GM23248 (cell line): ENCODE data around the gene SYF2. TPM values are rescaled to one million over a fixed set of nuclear protein-coding genes. Genes with fewer than 3 reads are reported as not detected.

Experiments used
- DNase-seq: peaks from one replicate; pipeline ENCODE4 v3.0.0-alpha.2; 2015
- H2AFZ ChIP-seq: fragments of 200-600 bp; sonication (generic); 2 replicates; pipeline ENCODE4 v1.6.1; 2016; ENCODE audit warnings: antibody characterized with exemption
- H3F3A ChIP-seq: fragments of 200-600 bp; sonication (generic); 2 replicates; pipeline ENCODE4 v1.6.1; 2016; ENCODE audit warnings: mild to moderate bottlenecking, antibody characterized with exemption, mixed run types; ENCODE audit not compliant: insufficient read depth
- H3K27ac ChIP-seq: fragments of 200-600 bp; sonication (generic); 2 replicates; pipeline ENCODE4 v1.5.1; 2016; ENCODE audit warnings: mild to moderate bottlenecking
- H3K27me3 ChIP-seq: fragments of 200-600 bp; sonication (generic); replicated peaks from 2 replicates; pipeline ENCODE4 v1.6.1; 2016; ENCODE audit warnings: mild to moderate bottlenecking; ENCODE audit not compliant: insufficient read depth
- H3K36me3 ChIP-seq: fragments of 200-600 bp; sonication (generic); 2 replicates; pipeline ENCODE4 v1.6.1; 2016; ENCODE audit warnings: low read depth, mild to moderate bottlenecking
- H3K4me1 ChIP-seq: fragments of 200-600 bp; sonication (generic); 2 replicates; pipeline ENCODE4 v1.6.1; 2016; ENCODE audit warnings: mild to moderate bottlenecking; ENCODE audit not compliant: insufficient read depth
- H3K4me2 ChIP-seq: fragments of 200-600 bp; sonication (generic); one replicate; pipeline ENCODE4 v1.6.1; 2016; ENCODE audit warnings: mild to moderate bottlenecking; ENCODE audit not compliant: unreplicated experiment
- H3K4me3 ChIP-seq: fragments of 200-600 bp; sonication (generic); 2 replicates; pipeline ENCODE4 v1.5.1; 2016; ENCODE audit warnings: mild to moderate bottlenecking
- H3K79me2 ChIP-seq: fragments of 200-600 bp; sonication (generic); 2 replicates; pipeline ENCODE4 v1.6.1; 2016; ENCODE audit warnings: mild to moderate bottlenecking; ENCODE audit not compliant: insufficient read depth
- H3K9ac ChIP-seq: fragments of 200-600 bp; sonication (generic); 2 replicates; pipeline ENCODE4 v1.6.1; 2016; ENCODE audit warnings: mild to moderate bottlenecking
- H3K9me2 ChIP-seq: fragments of 200-600 bp; sonication (generic); 2 replicates; pipeline ENCODE4 v1.6.1; 2016; ENCODE audit warnings: mixed run types, mild to moderate bottlenecking, moderate library complexity; ENCODE audit not compliant: insufficient read depth
- H3K9me3 ChIP-seq: fragments of 200-600 bp; sonication (generic); one replicate; pipeline ENCODE4 v1.6.1; 2017; ENCODE audit warnings: low read depth
- H4K20me1 ChIP-seq: fragments of 200-600 bp; sonication (generic); 2 replicates; pipeline ENCODE4 v1.6.0; 2016; ENCODE audit not compliant: insufficient read depth
- EZH2 ChIP-seq: fragments of 200-600 bp; sonication (generic); IDR thresholded peaks from 2 replicates; pipeline ENCODE4 v1.6.1; 2018; ENCODE audit warnings: antibody characterized with exemption, mild to moderate bottlenecking; ENCODE audit not compliant: insufficient read depth, poor library complexity, severe bottlenecking
- EZH2phosphoT487 ChIP-seq: fragments of 200-600 bp; sonication (generic); IDR thresholded peaks from 2 replicates; pipeline ENCODE4 v1.6.1; 2018; ENCODE audit warnings: antibody characterized with exemption, moderate library complexity, mild to moderate bottlenecking, low read depth; ENCODE audit not compliant: insufficient read depth
- WGBS, 2 experiments: methylation state at CpG; one replicate each; pipeline ENCODE4 v1.1.6; 2015 to 2017; ENCODE audit warnings: low lambda C conversion rate in 2 of 2, low coverage in 1 of 2; ENCODE audit errors: missing lambda C conversion rate in 2 of 2; 5-methylcytosine and 5-hydroxymethylcytosine counted together
- in situ Hi-C: fragments of 300-500 bp; cut with MboI; formaldehyde crosslinking; loops from 2 replicates; pipeline ENCODE4 v1.15.0; 2020
- polyA plus RNA-seq: library from polyadenylated mRNA; unstranded; fragments of >200 nt; fragmentation: Nextera tagmentation; extraction: Ambion mirVana; gene quantifications from 2 replicates; pipeline ENCODE4 v1.2.1, GENCODE V29; 2016
- total RNA-seq: library from RNA; depleted of rRNA; stranded (reverse); fragments of >200 nt; shearing (Covaris generic); gene quantifications from 2 replicates; pipeline ENCODE4 v1.2.3, GENCODE V29; 2014

SYF2 gene
- total and polyA plus RNA-seq, 2 experiments from 2014 or later: 40.5 to 50.3 TPM

DNA sequence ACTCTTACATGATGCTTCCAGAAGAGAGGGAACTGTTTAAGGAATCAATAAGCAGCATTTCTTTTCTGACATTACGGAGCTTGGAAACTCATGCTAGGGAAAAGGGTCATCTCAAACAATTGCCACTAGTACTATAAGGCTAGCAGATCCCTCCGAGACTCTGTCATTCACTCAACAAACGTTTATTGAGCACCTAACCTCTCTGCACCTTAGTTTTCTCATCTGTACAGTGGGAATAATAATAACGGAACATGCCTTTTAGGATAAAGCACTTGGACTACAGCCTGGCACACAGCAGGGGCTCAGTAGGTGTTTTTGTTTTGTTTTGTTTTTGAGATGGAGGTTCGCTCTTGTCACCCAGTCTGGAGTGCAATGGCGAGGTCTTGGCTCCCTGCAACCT lies 51.3 kb downstream of the SYF2 start:
- Histone ChIP-seq H3K9ac (no peak overlapping the region), H3F3A (no peaks in the 10 kb centered on the region)

DNA sequence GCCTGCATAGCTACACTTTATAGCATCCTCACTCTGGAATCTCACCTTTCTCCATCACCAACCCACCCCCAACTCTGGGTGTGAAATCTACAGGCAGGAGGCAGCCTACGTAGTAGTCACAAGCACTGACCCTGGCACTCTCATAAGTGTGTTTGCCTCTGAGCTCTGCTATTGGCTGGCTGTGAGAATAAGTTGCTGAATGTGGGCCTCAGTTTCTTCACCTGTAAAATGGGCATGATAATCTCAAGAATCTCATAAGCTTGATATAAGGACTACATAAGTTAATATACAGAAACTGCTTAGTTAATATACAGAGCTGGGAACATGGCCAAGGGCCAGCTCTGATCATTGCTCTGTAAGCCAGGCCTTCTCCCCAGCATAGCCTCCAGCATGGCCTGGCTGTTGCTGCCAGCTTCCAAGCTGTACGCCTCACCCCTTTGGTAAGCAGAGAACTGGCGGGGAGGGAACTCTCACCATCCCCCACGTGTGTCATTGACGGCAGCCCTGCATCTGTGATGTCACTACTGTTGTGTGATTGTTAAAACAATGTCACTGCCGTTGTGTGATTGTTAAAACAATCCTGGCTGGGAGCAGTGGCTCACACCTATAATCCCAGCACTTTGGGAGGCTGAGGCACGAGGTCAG lies 53.3 kb downstream of the SYF2 start:
- DNase-seq: no peak
- Histone ChIP-seq H3K79me2 (no peaks in the 10 kb centered on the region), H2AFZ (no peak overlapping the region), H3K4me1 (no peaks in the 10 kb centered on the region), H3K27me3 (no peaks in the 10 kb centered on the region), H3K27ac (no peak overlapping the region), H4K20me1 (no peaks in the 10 kb centered on the region), H3K9me3 (no peaks in the 10 kb centered on the region), H3K4me2 (no peak overlapping the region), H3K9me2 (no peaks in the 10 kb centered on the region), H3F3A (no peaks in the 10 kb centered on the region), H3K4me3 (no peak overlapping the region), H3K36me3 (no peaks in the 10 kb centered on the region), H3K9ac (no peak overlapping the region)
- 47 to 54% methylated on average over 7 of the region's 7 CpGs for WGBS, 2 experiments
- in situ Hi-C loops: no loop called here
- no peak for TF ChIP-seq EZH2phosphoT487
- no peak for TF ChIP-seq EZH2

More for the DNA sequence above, 51.3 kb downstream of the SYF2 start:
- no peaks in the 10 kb centered on the region for H3K79me2 ChIP-seq
- TF ChIP-seq EZH2phosphoT487: no peak
- no peak for TF ChIP-seq EZH2
- no peaks in the 10 kb centered on the region for H3K36me3 ChIP-seq
- no peak overlapping the region for H2AFZ ChIP-seq
- 66 to 67% methylated on average over 6 of the region's 6 CpGs for WGBS, 2 experiments
- no peak overlapping the region for H3K4me2 ChIP-seq
- H3K4me1 ChIP-seq: no peaks in the 10 kb centered on the region
- H3K27ac ChIP-seq: no peak overlapping the region
- H3K27me3 ChIP-seq: peaks cover 5% of the 10 kb centered on the region; the same call in 1 of the 2 replicates
- in situ Hi-C loops: no loop called here
- no peaks in the 10 kb centered on the region for H3K9me2 ChIP-seq
- no peak for DNase-seq
- H3K4me3 ChIP-seq: no peak overlapping the region
- no peaks in the 10 kb centered on the region for H3K9me3 ChIP-seq
- no peaks in the 10 kb centered on the region for H4K20me1 ChIP-seq

DNA sequence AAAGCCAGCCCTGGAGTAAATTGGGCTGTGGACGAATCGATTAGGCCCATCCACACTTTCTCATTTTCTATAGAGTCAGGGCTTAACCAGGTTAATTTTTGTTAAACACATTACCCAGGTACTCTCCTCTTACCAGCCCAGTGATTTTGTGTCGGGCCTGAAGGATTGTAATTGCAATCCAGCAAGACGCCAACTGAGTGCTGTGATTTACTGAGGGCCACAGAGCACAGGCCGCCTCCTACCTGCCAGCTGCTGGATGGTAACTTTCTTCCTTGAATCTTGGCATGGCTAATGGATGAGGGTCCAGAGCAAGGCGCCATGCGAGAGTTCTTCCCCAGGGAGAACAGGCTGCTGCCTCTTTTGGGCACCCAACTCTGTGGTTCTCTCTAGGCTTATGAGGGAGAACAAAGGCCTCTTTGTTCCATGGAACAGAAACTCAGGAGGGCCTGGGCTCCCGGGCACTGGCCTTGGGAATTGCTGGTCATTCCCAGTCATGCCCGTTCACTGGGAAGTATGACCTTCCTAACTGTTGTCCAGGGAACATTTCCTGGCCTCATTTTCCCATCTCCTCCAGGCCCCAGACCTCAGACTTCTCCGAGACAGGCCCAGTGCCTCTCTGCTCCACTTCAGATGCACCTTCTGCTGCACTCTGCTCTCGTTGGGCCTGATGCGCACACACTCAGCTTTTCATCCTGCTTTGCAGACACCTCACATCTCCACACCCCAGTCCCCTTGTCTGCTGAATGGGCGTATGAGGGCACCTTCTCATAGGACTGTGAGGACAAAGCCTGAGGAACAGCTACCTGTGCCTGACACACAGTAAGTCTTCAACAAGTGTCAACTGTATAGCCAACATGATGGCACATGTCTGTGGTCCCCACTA lies 57.3 kb downstream of the SYF2 start:
- H3K79me2 ChIP-seq: no peaks in the 10 kb centered on the region
- H3K4me1 ChIP-seq: no peaks in the 10 kb centered on the region
- no peaks in the 10 kb centered on the region for H3K9me2 ChIP-seq
- H3K27me3 ChIP-seq: no peaks in the 10 kb centered on the region
- no peak for DNase-seq
- H3K27ac ChIP-seq: no peak overlapping the region
- WGBS, 2 experiments: 64 to 65% methylated on average over 13 of the region's 13 CpGs
- no peaks in the 10 kb centered on the region for H4K20me1 ChIP-seq
- H3K36me3 ChIP-seq: no peaks in the 10 kb centered on the region
- no peak overlapping the region for H2AFZ ChIP-seq
- no peak overlapping the region for H3K4me2 ChIP-seq
- no peak overlapping the region for H3K4me3 ChIP-seq
- H3F3A ChIP-seq: no peaks in the 10 kb centered on the region
- H3K9ac ChIP-seq: no peak overlapping the region
- no peaks in the 10 kb centered on the region for H3K9me3 ChIP-seq
- in situ Hi-C loops: no loop called here
- no peak for TF ChIP-seq EZH2
- no peak for TF ChIP-seq EZH2phosphoT487

- Histone ChIP-seq H3K9me3 (no peaks in the 10 kb centered on the region), H3K9ac (no peak overlapping the region), H3K79me2 (no peaks in the 10 kb centered on the region), H3F3A (no peaks in the 10 kb centered on the region), H3K27me3 (no peaks in the 10 kb centered on the region), H3K9me2 (no peaks in the 10 kb centered on the region), H3K4me1 (no peaks in the 10 kb centered on the region), H2AFZ (no peak overlapping the region), H3K36me3 (no peaks in the 10 kb centered on the region), H3K4me2 (no peak overlapping the region), H4K20me1 (no peaks in the 10 kb centered on the region), H3K4me3 (no peak overlapping the region), H3K27ac (no peak overlapping the region)
- TF ChIP-seq EZH2 (no peak), EZH2phosphoT487 (no peak)
- DNase-seq: no peak
- 46 to 51% methylated on average over 6 of the region's 6 CpGs for WGBS, 2 experiments
- in situ Hi-C loops: no loop called here
Observed at GRCh38 chr1:25174363-25174729, 58.0 kb downstream of the SYF2 start.
